HepG2 (cell line): ENCODE data around the gene COL9A3. TPM values are rescaled to one million over a fixed set of nuclear protein-coding genes. Genes with fewer than 3 reads are reported as not detected.

ENCODE experiments used
- ADNP ChIP-seq: sonication (generic); formaldehyde crosslinking; IDR thresholded peaks from 2 replicates; pipeline ENCODE4 v1.4.0; 2020; ENCODE audit warnings: missing genetic modification reagents
- HINFP ChIP-seq: sonication (generic); formaldehyde crosslinking; IDR thresholded peaks from 2 replicates; pipeline ENCODE4 v1.4.0; 2020; ENCODE audit warnings: low read depth, mild to moderate bottlenecking, missing genetic modification reagents
- HNF1B ChIP-seq: sonication (generic); formaldehyde crosslinking; IDR thresholded peaks from 2 replicates; pipeline ENCODE4 v1.5.1; 2020; ENCODE audit warnings: mild to moderate bottlenecking, moderate library complexity, missing genetic modification reagents
- HNRNPL ChIP-seq: fragments of 200-400 bp; formaldehyde crosslinking; IDR thresholded peaks from 2 replicates; pipeline ENCODE4 v1.6.1; 2017; ENCODE audit warnings: mild to moderate bottlenecking, low read depth, low read length
- ISX ChIP-seq: sonication (generic); formaldehyde crosslinking; conservative IDR thresholded peaks from 2 replicates; pipeline ENCODE4 v1.5.0; 2020; ENCODE audit warnings: missing genetic modification reagents
- NFKB2 ChIP-seq: sonication (generic); formaldehyde crosslinking; IDR thresholded peaks from 2 replicates; pipeline ENCODE4 v1.4.0; 2020; ENCODE audit warnings: missing genetic modification reagents, borderline replicate concordance
- SIN3B ChIP-seq: fragments of 150-350 bp; IDR thresholded peaks from 2 replicates; pipeline ENCODE4 v1.6.1; 2014; ENCODE audit warnings: low read length
- SKIL ChIP-seq: sonication (generic); formaldehyde crosslinking; IDR thresholded peaks from 2 replicates; pipeline ENCODE4 v1.8.0; 2022; ENCODE audit warnings: missing genetic modification reagents, mild to moderate bottlenecking, moderate library complexity, borderline replicate concordance
- SMAD3 ChIP-seq: sonication (generic); formaldehyde crosslinking; IDR thresholded peaks from 2 replicates; pipeline ENCODE4 v1.4.0; 2020; ENCODE audit warnings: missing genetic modification reagents
- SSRP1 ChIP-seq: IDR thresholded peaks from 2 replicates; pipeline ENCODE4 v1.6.1; 2016; ENCODE audit warnings: control low read depth
- TRAFD1 ChIP-seq: sonication (generic); formaldehyde crosslinking; IDR thresholded peaks from 2 replicates; pipeline ENCODE4 v1.5.1; 2020; ENCODE audit warnings: missing genetic modification reagents, mild to moderate bottlenecking, borderline replicate concordance
- ZIK1 ChIP-seq: sonication (generic); formaldehyde crosslinking; IDR thresholded peaks from 2 replicates; pipeline ENCODE4 v1.5.0; 2020; ENCODE audit warnings: mild to moderate bottlenecking, low read depth, missing genetic modification reagents, borderline replicate concordance
- ZMAT5 ChIP-seq: sonication (generic); formaldehyde crosslinking; IDR thresholded peaks from 2 replicates; pipeline ENCODE4 v1.5.0; 2020; ENCODE audit warnings: mild to moderate bottlenecking, low read depth, missing genetic modification reagents, borderline replicate concordance
- ZNF232 ChIP-seq: sonication (generic); formaldehyde crosslinking; IDR thresholded peaks from 2 replicates; pipeline ENCODE4 v1.4.0; 2020; ENCODE audit warnings: missing genetic modification reagents, borderline replicate concordance
- ZNF281 ChIP-seq: sonication (generic); formaldehyde crosslinking; IDR thresholded peaks from 2 replicates; pipeline ENCODE4 v1.4.0; 2020; ENCODE audit warnings: missing genetic modification reagents, borderline replicate concordance
- ZNF446 ChIP-seq: sonication (generic); formaldehyde crosslinking; IDR thresholded peaks from 2 replicates; pipeline ENCODE4 v1.5.0; 2020; ENCODE audit warnings: mild to moderate bottlenecking, missing genetic modification reagents
- ZNF556 ChIP-seq: sonication (generic); formaldehyde crosslinking; IDR thresholded peaks from 2 replicates; pipeline ENCODE4 v1.4.0; 2020; ENCODE audit warnings: mild to moderate bottlenecking, missing genetic modification reagents, borderline replicate concordance
- ZSCAN21 ChIP-seq: sonication (generic); formaldehyde crosslinking; IDR thresholded peaks from 2 replicates; pipeline ENCODE4 v1.8.0; 2022; ENCODE audit warnings: mild to moderate bottlenecking, missing genetic modification reagents, moderate library complexity, borderline replicate concordance
- polyA plus RNA-seq, 8 experiments: library from polyadenylated mRNA; depleted of rRNA in 3 of 8; stranded (reverse) in 7 of 8; unstranded in 1 of 8; fragments of >200 nt; fragmentation: Illumina TruSeq in 4 of 8; extraction: Trizol in 4 of 8; gene quantifications; 2 replicates each; pipeline versions ENCODE4 v1.2.1 to v1.2.3, GENCODE V29; 2011 to 2016; ENCODE audit warnings: low read depth in 4 of 8, missing spikeins in 1 of 8, mixed read lengths in 1 of 8; ENCODE audit not compliant: insufficient read depth in 1 of 8
- total RNA-seq, 5 experiments: library from RNA; depleted of rRNA; stranded (reverse); fragments of >200 nt; fragmentation: Illumina TruSeq; extraction: Trizol; gene quantifications; 2 replicates each; pipeline ENCODE4 v1.2.3, GENCODE V29; 2016; ENCODE audit warnings: low read depth in 1 of 5

Gene COL9A3
- total and polyA plus RNA-seq, 2 of the 13 experiments (the other 11 are each of a cell fraction or from before 2014, with no cell fraction given): 155 to 204 TPM

- TF ChIP-seq HNF1B (CRISPR knock-in tag) (no peak), ZNF232 (CRISPR knock-in tag) (no peak), ZNF556 (CRISPR knock-in tag) (peak; percentile 41; the same call in 1 of the 2 replicates), ZNF446 (CRISPR knock-in tag) (peak; percentile 65; the same call in 1 of the 2 replicates), ISX (CRISPR knock-in tag) (no peak), HNRNPL (no peak), SSRP1 (CRISPR knock-in tag) (peak; percentile 76; the same call in 1 of the 2 replicates), SKIL (CRISPR knock-in tag) (no peak), ADNP (CRISPR knock-in tag) (no peak), NFKB2 (CRISPR knock-in tag) (peak; percentile 84), SIN3B (no peak), TRAFD1 (CRISPR knock-in tag) (no peak), SMAD3 (no peak), ZMAT5 (no peak), ZSCAN21 (peak; percentile 45; the same call in 1 of the 2 replicates), ZNF281 (peak; percentile 84), ZIK1 (no peak), HINFP (CRISPR knock-in tag) (no peak; the same call in 1 of the 2 replicates)
These were observed 12.2 kb upstream of the COL9A3 start, which contains the start of gene OGFR (continued) for GRCh38 chr20:62804627-62805154.
